DMS 273 treated with DMSO at 0.1 percent for 48 hours (cell line): ENCODE data around the gene PSKH1.
"Not testable (repeated sequence)": the region's sequence is repeated elsewhere in the genome, so short reads cannot be mapped to it uniquely, and the experiment has no call there.

Experiments used
- DNase-seq: peaks from one replicate; lab custom pipeline; 2025; lab: John Stamatoyannopoulos, UW

Gene PSKH1

GRCh38 chr16:67963292-67963661, 70.2 kb downstream of the PSKH1 start:
- no peak for DNase-seq

- no peak for DNase-seq
Measured at GRCh38 chr16:67963662-67964321, 70.7 kb downstream of the PSKH1 start.

GRCh38 chr16:67964477-67965131, 71.5 kb downstream of the PSKH1 start:
- no peak for DNase-seq

- DNase-seq, result no peak
Measured at GRCh38 chr16:67965668-67966548, 72.9 kb downstream of the PSKH1 start.

- DNase-seq, result no peak
Measured at GRCh38 chr16:67966549-67967182, 73.6 kb downstream of the PSKH1 start.

- DNase-seq, result no peak
Measured at GRCh38 chr16:67967183-67967957, 74.3 kb downstream of the PSKH1 start.

GRCh38 chr16:67967958-67968399, 74.9 kb downstream of the PSKH1 start:
- no peak for DNase-seq

- no peak for DNase-seq
Measured at GRCh38 chr16:67968400-67969253, 75.6 kb downstream of the PSKH1 start, which contains the start of gene SLC12A4. Gene SLC12A4 (minus strand): TSS chr16:67968637. CDS start chr16:67968553, 84 bp downstream.

- no peak for DNase-seq
Measured at GRCh38 chr16:67969254-67970039, 76.4 kb downstream of the PSKH1 start.

GRCh38 chr16:67971111-67971510, 78.1 kb downstream of the PSKH1 start:
- DNase-seq, result no peak

- DNase-seq, result not testable (repeated sequence)
Measured at GRCh38 chr16:67972285-67972684, 79.2 kb downstream of the PSKH1 start.

GRCh38 chr16:67975321-67976105, 82.5 kb downstream of the PSKH1 start:
- no peak for DNase-seq

- no peak for DNase-seq
Measured at GRCh38 chr16:67976205-67976604, 83.2 kb downstream of the PSKH1 start.

- DNase-seq, result no peak
Measured at GRCh38 chr16:67977005-67977404, 84.0 kb downstream of the PSKH1 start.

GRCh38 chr16:67977469-67978227, 84.6 kb downstream of the PSKH1 start:
- DNase-seq, result no peak
